ENCODE measurements around the gene PARG.
"Not testable (repeated sequence)": the region's sequence is repeated elsewhere in the genome, so short reads cannot be mapped to it uniquely, and the experiment has no call there.

- TF ChIP-seq ZNF124 (CRISPR knock-in tag; IDR thresholded peaks at IDR 0.05); JUNB (CRISPR knock-in tag; conservative IDR thresholded peaks at IDR 0.05); PCBP2 (IDR thresholded peaks at IDR 0.05; ENCODE audit: low read depth, low read length, poor library complexity, severe bottlenecking); ARID3A (IDR thresholded peaks at IDR 0.05; ENCODE audit: borderline replicate concordance, low read depth, low read length); GTF2F1 (IDR thresholded peaks at IDR 0.05; ENCODE audit: low read depth, low read length): not testable (repeated sequence)
- TF ChIP-seq, protein P1, sequence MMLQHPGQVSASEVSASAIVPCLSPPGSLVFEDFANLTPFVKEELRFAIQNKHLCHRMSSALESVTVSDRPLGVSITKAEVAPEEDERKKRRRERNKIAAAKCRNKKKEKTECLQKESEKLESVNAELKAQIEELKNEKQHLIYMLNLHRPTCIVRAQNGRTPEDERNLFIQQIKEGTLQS (IDR thresholded peaks at IDR 0.05): not testable (repeated sequence)
- TF ChIP-seq, protein P1 (CRISPR knock-in tag; conservative IDR thresholded peaks at IDR 0.05): not testable (repeated sequence)
- TF ChIP-seq, protein P2, sequence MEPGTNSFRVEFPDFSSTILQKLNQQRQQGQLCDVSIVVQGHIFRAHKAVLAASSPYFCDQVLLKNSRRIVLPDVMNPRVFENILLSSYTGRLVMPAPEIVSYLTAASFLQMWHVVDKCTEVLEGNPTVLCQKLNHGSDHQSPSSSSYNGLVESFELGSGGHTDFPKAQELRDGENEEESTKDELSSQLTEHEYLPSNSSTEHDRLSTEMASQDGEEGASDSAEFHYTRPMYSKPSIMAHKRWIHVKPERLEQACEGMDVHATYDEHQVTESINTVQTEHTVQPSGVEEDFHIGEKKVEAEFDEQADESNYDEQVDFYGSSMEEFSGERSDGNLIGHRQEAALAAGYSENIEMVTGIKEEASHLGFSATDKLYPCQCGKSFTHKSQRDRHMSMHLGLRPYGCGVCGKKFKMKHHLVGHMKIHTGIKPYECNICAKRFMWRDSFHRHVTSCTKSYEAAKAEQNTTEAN (CRISPR knock-in tag; IDR thresholded peaks at IDR 0.05): not testable (repeated sequence)
These were observed 170.8 kb downstream of the PARG start for GRCh38 chr10:49771046-49771445.

All from K562 (cell line).